ENCODE measurements around the gene FUT1. TPM values are rescaled to one million over a fixed set of nuclear protein-coding genes. Genes with fewer than 3 reads are reported as not detected.
A peak's percentile ranks its signal among the peaks of the same experiment; 100 is the strongest.

Gene FUT1
- total RNA-seq, 2 experiments from 2014 or later: 0.03 TPM; not detected in 1

- ChIA-PET CTCF (ENCODE audit: unreplicated experiment) (no interaction called here), POLR2A (interaction anchor here (1.3 kb wide), 1 partner anchor 12 kb away, joined by 3 read pairs; no protein-coding TSS in a partner anchor)
- Histone ChIP-seq H3K79me2 (ENCODE audit: insufficient read depth, low read depth, low read length) (no peaks in the 10 kb centered on the region), H3K4me1 (ENCODE audit: insufficient read depth, low read length, poor library complexity, severe bottlenecking) (peaks cover 17% of the 10 kb centered on the region), H3K9me2 (ENCODE audit: insufficient read depth, low read length) (no peaks in the 10 kb centered on the region), H3K36me3 (ENCODE audit: insufficient read depth, low read length) (no peaks in the 10 kb centered on the region), H2AFZ (ENCODE audit: low read length) (peak overlapping the region; percentile 67; the same call in 1 of the 2 replicates), H3K27ac (ENCODE audit: low read depth, low read length, poor library complexity, severe bottlenecking) (peak overlapping the region; percentile 67), H3K4me2 (ENCODE audit: low read length) (peak overlapping the region; percentile 85), H3K4me3 (ENCODE audit: low read depth, low read length, poor library complexity, severe bottlenecking) (peak overlapping the region; percentile 71), H3K9me3 (ENCODE audit: low read length) (no peaks in the 10 kb centered on the region), H4K20me1 (ENCODE audit: insufficient read depth, low read length) (no peaks in the 10 kb centered on the region)
- intact Hi-C loops (cut with micrococcal nuclease; ENCODE audit: unreplicated experiment): no loop called here
- BruUV-seq (replicated peaks): no TSS peak
- TF ChIP-seq CTCF (conservative IDR thresholded peaks at IDR 0.05; ENCODE audit: low read length) (no peak), EZH2phosphoT487 (IDR thresholded peaks at IDR 0.05; ENCODE audit: borderline replicate concordance, low read depth, low read length) (no peak)
- DNase-seq (ENCODE audit: low spot score): peak; percentile 98
Measured at GRCh38 chr19:48720613-48721296, 31.7 kb downstream of the FUT1 start.

- DNase-seq (ENCODE audit: low spot score): no peak
- peak overlapping the region; percentile 67 for H3K27ac ChIP-seq (ENCODE audit: low read depth, low read length, poor library complexity, severe bottlenecking)
- peak overlapping the region; percentile 71 for H3K4me3 ChIP-seq (ENCODE audit: low read depth, low read length, poor library complexity, severe bottlenecking)
- H3K4me2 ChIP-seq (ENCODE audit: low read length): peak overlapping the region; percentile 85
- TF ChIP-seq CTCF (conservative IDR thresholded peaks at IDR 0.05; ENCODE audit: low read length) (no peak), EZH2phosphoT487 (IDR thresholded peaks at IDR 0.05; ENCODE audit: borderline replicate concordance, low read depth, low read length) (no peak)
- no peaks in the 10 kb centered on the region for H3K9me2 ChIP-seq (ENCODE audit: insufficient read depth, low read length)
- H3K79me2 ChIP-seq (ENCODE audit: insufficient read depth, low read depth, low read length): no peaks in the 10 kb centered on the region
- no peaks in the 10 kb centered on the region for H3K9me3 ChIP-seq (ENCODE audit: low read length)
- H2AFZ ChIP-seq (ENCODE audit: low read length): peak overlapping the region; percentile 67; the same call in 1 of the 2 replicates
- no TSS peak for BruUV-seq (replicated peaks)
- H3K4me1 ChIP-seq (ENCODE audit: insufficient read depth, low read length, poor library complexity, severe bottlenecking): peaks cover 16% of the 10 kb centered on the region
- POLR2A ChIA-PET: no interaction called here
- CTCF ChIA-PET (ENCODE audit: unreplicated experiment): no interaction called here
- intact Hi-C loops (cut with micrococcal nuclease; ENCODE audit: unreplicated experiment): no loop called here
- no peaks in the 10 kb centered on the region for H3K36me3 ChIP-seq (ENCODE audit: insufficient read depth, low read length)
- no peaks in the 10 kb centered on the region for H4K20me1 ChIP-seq (ENCODE audit: insufficient read depth, low read length)
Measured at GRCh38 chr19:48720251-48720612, 32.2 kb downstream of the FUT1 start.
